ENCODE results near the gene NPL. TPM values are rescaled to one million over a fixed set of nuclear protein-coding genes. Genes with fewer than 3 reads are reported as not detected.
A peak's percentile ranks its signal among the peaks of the same experiment; 100 is the strongest.

The NPL gene
- total RNA-seq, 1 experiment from 2014 or later = 2.4 TPM

GRCh38 chr1:182841368-182841988 is 51.9 kb downstream of the NPL start:
- Histone ChIP-seq H3K27ac (ENCODE audit: insufficient read length, low read depth, low read length) (no peak overlapping the region), H3T11ph (ENCODE audit: low read length) (no peak overlapping the region), H3K27me3 (ENCODE audit: insufficient read depth, low read length) (no peaks in the 10 kb centered on the region), H3K79me2 (ENCODE audit: insufficient read depth, low read length) (peaks cover 56% of the 10 kb centered on the region), H3K9me3 (ENCODE audit: control insufficient read depth, low read depth, low read length) (no peaks in the 10 kb centered on the region), H3K23me2 (ENCODE audit: insufficient read length, low read depth, low read length, poor library complexity, severe bottlenecking) (peaks cover 8% of the 10 kb centered on the region), H3K23ac (ENCODE audit: insufficient read length, low read depth, low read length) (no peak overlapping the region), H3K4me2 (ENCODE audit: insufficient read depth, insufficient read length, low read length) (peak overlapping the region; percentile 97), H3K79me1 (ENCODE audit: insufficient read depth, low read depth, low read length, poor library complexity, severe bottlenecking) (peaks cover 12% of the 10 kb centered on the region), H4K5ac (ENCODE audit: insufficient read length, low read depth, low read length) (no peak overlapping the region), H2BK12ac (ENCODE audit: insufficient read length, low read depth, low read length) (no peak overlapping the region), H4K20me1 (ENCODE audit: control insufficient read depth, insufficient read depth, insufficient read length) (no peaks in the 10 kb centered on the region), H2AK5ac (ENCODE audit: insufficient read length, low read length) (no peak overlapping the region), H2BK120ac (ENCODE audit: low read depth, low read length, poor library complexity, severe bottlenecking) (no peak overlapping the region), H2BK5ac (ENCODE audit: insufficient read length, low read length) (no peak overlapping the region), H3K4ac (ENCODE audit: low read depth, low read length) (no peak overlapping the region), H2BK15ac (ENCODE audit: low read depth, low read length) (no peak overlapping the region), H4K8ac (replicated peaks; ENCODE audit: insufficient read length, low read depth, low read length) (no peak overlapping the region), H2BK20ac (ENCODE audit: low read depth, low read length, poor library complexity, severe bottlenecking) (no peak overlapping the region), H4K91ac (ENCODE audit: insufficient read length, low read depth, low read length) (no peak overlapping the region), H2AFZ (ENCODE audit: low read length) (no peak overlapping the region), H3K56ac (ENCODE audit: insufficient read length, low read depth, low read length) (no peak overlapping the region), H3K4me1 (ENCODE audit: insufficient read depth, low read length) (no peaks in the 10 kb centered on the region; the same call in 1 of the 2 replicates), H3K14ac (ENCODE audit: insufficient read depth, low read length) (no peak overlapping the region), H3K18ac (ENCODE audit: insufficient read length, low read depth, low read length) (no peak overlapping the region), H3K9ac (ENCODE audit: extremely low read depth, insufficient read length, low read length) (peak overlapping the region; percentile 41)
- H3K36me3 Mint-ChIP-seq (ENCODE audit: insufficient read depth in 1 of 3, low read depth in 3 of 3) = peaks cover 46 to 70% (median 67%) of the 10 kb centered on the region in 3 experiments; a peak in 6 of 7 replicates
- DNase-seq = no peak
- H3K9me3 Mint-ChIP-seq = 0 out of 5 replicates have a peak, but pooled peaks cover 0 to 3% of the 10 kb centered on the region in 2 experiments
- TF ChIP-seq CTCF (conservative IDR thresholded peaks at IDR 0.05) = no peak
- H3K27ac Mint-ChIP-seq = peak overlapping the region in 1 of 3 experiments; percentile 99; a peak in 1 of 7 replicates
- peaks cover 38 to 62% of the 10 kb centered on the region in 2 experiments for H3K4me1 Mint-ChIP-seq
- WGBS (ENCODE audit: extremely low coverage, insufficient read length, low lambda C conversion rate) = no CpG with 5 or more reads among the region's 10 CpGs
- peaks cover 2% of the 10 kb centered on the region for H3K27me3 Mint-ChIP-seq (ENCODE audit: low read depth)
- H3K4me3 Mint-ChIP-seq = peak overlapping the region; percentile 97 to 98
